Calu3 (cell line): ENCODE measurements around the gene PSMC3IP. TPM values are rescaled to one million over a fixed set of nuclear protein-coding genes. Genes with fewer than 3 reads are reported as not detected.
A peak's percentile ranks its signal among the peaks of the same experiment; 100 is the strongest.
"Not testable (repeated sequence)": the region's sequence is repeated elsewhere in the genome, so short reads cannot be mapped to it uniquely, and the experiment has no call there.

Source experiments
- BruUV-seq: library from RNA; stranded (reverse); fragments of 400-500 nt; replicated peaks from 2 replicates; lab custom pipeline; 2021; lab: Mats Ljungman, UMichigan
- CTCF ChIA-PET: fragments of 300-600 bp; sonication (Branson Sonifier 250); formaldehyde crosslinking; loops from one replicate; lab custom pipeline; 2022; ENCODE audit warnings: antibody characterized with exemption; lab: Charles Lee
- DNase-seq: peaks from one replicate; pipeline ENCODE4 v3.0.0; 2022
- H3K27ac Mint-ChIP-seq: one replicate; pipeline ENCODE4 v1.8.0; 2022; ENCODE audit warnings: mixed read lengths; ENCODE audit not compliant: unreplicated experiment
- H3K27me3 Mint-ChIP-seq: one replicate; pipeline ENCODE4 v1.8.0; 2022; ENCODE audit warnings: mixed read lengths; ENCODE audit not compliant: unreplicated experiment
- H3K36me3 Mint-ChIP-seq: one replicate; pipeline ENCODE4 v1.8.0; 2022; ENCODE audit warnings: mild to moderate bottlenecking, moderate library complexity, mixed read lengths; ENCODE audit not compliant: insufficient read depth, unreplicated experiment
- H3K4me1 Mint-ChIP-seq: one replicate; pipeline ENCODE4 v1.8.0; 2022; ENCODE audit warnings: mild to moderate bottlenecking, low read depth, mixed read lengths; ENCODE audit not compliant: unreplicated experiment
- H3K4me3 Mint-ChIP-seq: one replicate; pipeline ENCODE4 v1.8.0; 2022; ENCODE audit warnings: mild to moderate bottlenecking, low read depth, moderate library complexity, mixed read lengths; ENCODE audit not compliant: unreplicated experiment
- H3K9me3 Mint-ChIP-seq: one replicate; pipeline ENCODE4 v1.8.0; 2022; ENCODE audit warnings: low read depth, mixed read lengths; ENCODE audit not compliant: unreplicated experiment
- intact Hi-C: fragments of 100-400 bp; cut with micrococcal nuclease; formaldehyde crosslinking; loops from one replicate; pipeline ENCODE4 v1.10.0; 2022; ENCODE audit not compliant: unreplicated experiment
- total RNA-seq: library from RNA; stranded (reverse); gene quantifications from 2 replicates; pipeline ENCODE4 v1.2.3, GENCODE V29; 2022
- TF ChIP-seq, protein P1 (sequence below): fragments of 200-600 bp; IDR thresholded peaks from one replicate; pipeline ENCODE4 v1.8.0; 2022; ENCODE audit warnings: antibody characterized with exemption; ENCODE audit not compliant: unreplicated experiment

The PSMC3IP gene
- total RNA-seq, 1 experiment from 2014 or later = 31.8 TPM

DNA sequence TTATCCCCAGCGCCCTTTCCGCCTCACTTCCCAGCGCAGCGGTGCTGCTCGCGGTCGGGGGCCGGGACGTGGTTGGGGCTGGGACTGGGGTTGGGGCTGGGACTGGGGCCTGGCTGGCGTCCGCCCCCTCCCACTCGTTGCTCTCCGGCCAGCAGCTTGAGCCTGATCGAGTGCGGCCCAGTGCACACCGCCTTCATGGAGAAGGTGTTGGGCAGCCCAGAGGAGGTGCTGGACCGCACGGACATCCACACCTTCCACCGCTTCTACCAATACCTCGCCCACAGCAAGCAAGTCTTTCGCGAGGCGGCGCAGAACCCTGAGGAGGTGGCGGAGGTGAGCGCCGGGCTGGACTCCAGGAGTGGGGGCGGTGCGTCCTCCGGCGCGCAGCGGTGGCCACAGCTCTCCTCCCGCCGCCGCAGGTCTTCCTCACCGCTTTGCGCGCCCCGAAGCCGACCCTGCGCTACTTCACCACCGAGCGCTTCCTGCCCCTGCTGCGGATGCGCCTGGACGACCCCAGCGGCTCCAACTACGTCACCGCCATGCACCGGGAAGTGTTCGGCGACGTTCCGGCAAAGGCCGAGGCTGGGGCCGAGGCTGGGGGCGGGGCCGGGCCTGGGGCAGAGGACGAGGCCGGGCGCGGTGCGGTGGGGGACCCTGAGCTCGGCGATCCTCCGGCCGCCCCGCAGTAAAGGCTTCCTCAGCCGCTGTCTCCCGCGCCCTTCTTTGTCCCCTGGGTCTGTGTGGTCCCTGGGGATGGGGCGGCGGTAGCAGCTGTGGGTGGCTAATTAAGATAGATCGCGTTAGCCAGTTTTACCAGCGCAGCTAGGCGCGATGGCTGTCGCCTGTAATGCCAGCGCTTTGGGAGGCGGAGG, 23.0 kb downstream of the PSMC3IP start:
- BruUV-seq = TSS peak; percentile 46

DNA sequence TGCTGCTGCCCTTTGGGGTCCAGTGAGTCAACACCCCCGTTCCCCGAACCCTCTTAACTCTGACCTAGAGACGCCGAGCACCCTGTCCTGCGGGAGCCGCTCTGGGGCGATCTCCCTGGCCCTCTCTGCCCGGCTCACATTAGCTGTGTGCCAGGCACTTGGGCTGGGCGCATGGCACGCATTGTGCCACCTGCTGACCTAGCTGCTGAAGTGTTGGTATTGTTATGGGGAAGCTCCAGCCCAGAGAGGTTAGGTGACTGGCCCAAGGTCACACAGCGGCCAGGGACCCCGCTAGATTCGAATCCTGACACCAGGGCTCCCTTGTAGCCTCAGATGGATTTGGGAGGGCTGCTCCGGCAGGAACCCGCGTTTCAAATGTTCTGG, 23.7 kb downstream of the PSMC3IP start:
- Mint-ChIP-seq H3K27ac (peak overlapping the region; percentile 83), H3K4me1 (peaks cover 22% of the 10 kb centered on the region), H3K9me3 (no peaks in the 10 kb centered on the region), H3K4me3 (peak overlapping the region; percentile 92), H3K36me3 (peaks cover 41% of the 10 kb centered on the region), H3K27me3 (no peaks in the 10 kb centered on the region)
- BruUV-seq = no TSS peak
- intact Hi-C loops = no loop called here
- DNase-seq = no peak
- CTCF ChIA-PET = interaction anchor here (0.8 to 1.8 kb wide), 4 partner anchors 12 to 25 kb away, joined by 3 to 5 read pairs (median 4); no protein-coding TSS in a partner anchor
- TF ChIP-seq, protein P1, sequence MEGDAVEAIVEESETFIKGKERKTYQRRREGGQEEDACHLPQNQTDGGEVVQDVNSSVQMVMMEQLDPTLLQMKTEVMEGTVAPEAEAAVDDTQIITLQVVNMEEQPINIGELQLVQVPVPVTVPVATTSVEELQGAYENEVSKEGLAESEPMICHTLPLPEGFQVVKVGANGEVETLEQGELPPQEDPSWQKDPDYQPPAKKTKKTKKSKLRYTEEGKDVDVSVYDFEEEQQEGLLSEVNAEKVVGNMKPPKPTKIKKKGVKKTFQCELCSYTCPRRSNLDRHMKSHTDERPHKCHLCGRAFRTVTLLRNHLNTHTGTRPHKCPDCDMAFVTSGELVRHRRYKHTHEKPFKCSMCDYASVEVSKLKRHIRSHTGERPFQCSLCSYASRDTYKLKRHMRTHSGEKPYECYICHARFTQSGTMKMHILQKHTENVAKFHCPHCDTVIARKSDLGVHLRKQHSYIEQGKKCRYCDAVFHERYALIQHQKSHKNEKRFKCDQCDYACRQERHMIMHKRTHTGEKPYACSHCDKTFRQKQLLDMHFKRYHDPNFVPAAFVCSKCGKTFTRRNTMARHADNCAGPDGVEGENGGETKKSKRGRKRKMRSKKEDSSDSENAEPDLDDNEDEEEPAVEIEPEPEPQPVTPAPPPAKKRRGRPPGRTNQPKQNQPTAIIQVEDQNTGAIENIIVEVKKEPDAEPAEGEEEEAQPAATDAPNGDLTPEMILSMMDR = no peak

More for the DNA sequence above, 23.0 kb downstream of the PSMC3IP start:
- CTCF ChIA-PET = interaction anchor here (0.5 to 1.8 kb wide), 7 partner anchors 13 to 209 kb away, joined by 3 to 5 read pairs (median 4); no protein-coding TSS in a partner anchor
- Mint-ChIP-seq H3K36me3 (peaks cover 41% of the 10 kb centered on the region), H3K27me3 (no peaks in the 10 kb centered on the region), H3K4me3 (peak overlapping the region; percentile 92), H3K4me1 (peaks cover 15% of the 10 kb centered on the region), H3K9me3 (no peaks in the 10 kb centered on the region), H3K27ac (peak overlapping the region; percentile 83)
- TF ChIP-seq, protein P1 = no peak
- peak; percentile 95 for DNase-seq
- intact Hi-C loops = no loop called here

DNA sequence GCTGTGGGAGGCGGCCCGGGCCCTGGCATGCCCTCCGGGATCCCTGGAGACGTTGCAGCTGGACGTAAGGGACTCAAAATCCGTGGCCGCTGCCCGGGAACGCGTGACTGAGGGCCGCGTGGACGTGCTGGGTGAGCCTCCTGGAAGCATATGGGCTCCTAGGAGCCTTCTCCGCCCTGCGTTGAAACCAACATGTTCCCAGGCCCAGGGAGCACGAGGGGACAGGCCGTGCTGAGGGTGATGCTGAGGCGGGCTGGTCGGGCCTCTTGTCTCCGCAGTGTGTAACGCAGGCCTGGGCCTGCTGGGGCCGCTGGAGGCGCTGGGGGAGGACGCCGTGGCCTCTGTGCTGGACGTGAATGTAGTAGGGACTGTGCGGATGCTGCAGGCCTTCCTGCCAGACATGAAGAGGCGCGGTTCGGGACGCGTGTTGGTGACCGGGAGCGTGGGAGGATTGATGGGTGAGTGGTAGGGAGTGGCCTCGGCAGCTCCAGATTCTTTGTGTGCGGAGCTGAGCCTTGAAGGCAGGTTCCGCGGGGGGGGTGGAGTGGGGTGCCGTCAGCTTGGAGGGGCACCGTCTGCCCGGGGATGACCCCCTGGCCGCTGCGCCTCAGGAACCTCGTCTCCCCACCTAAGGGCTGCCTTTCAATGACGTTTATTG, 24.2 kb downstream of the PSMC3IP start:
- DNase-seq = no peak
- H3K4me1 Mint-ChIP-seq = peaks cover 26% of the 10 kb centered on the region
- intact Hi-C loops = no loop called here
- peak overlapping the region; percentile 92 for H3K4me3 Mint-ChIP-seq
- H3K9me3 Mint-ChIP-seq = no peaks in the 10 kb centered on the region
- H3K27ac Mint-ChIP-seq = no peak overlapping the region
- H3K36me3 Mint-ChIP-seq = peaks cover 42% of the 10 kb centered on the region
- CTCF ChIA-PET = interaction anchor here (0.8 kb wide), 1 partner anchor 14 kb away, joined by 3 read pairs; no protein-coding TSS in a partner anchor
- TF ChIP-seq, protein P1 = no peak
- BruUV-seq = no TSS peak
- H3K27me3 Mint-ChIP-seq = no peaks in the 10 kb centered on the region

DNA sequence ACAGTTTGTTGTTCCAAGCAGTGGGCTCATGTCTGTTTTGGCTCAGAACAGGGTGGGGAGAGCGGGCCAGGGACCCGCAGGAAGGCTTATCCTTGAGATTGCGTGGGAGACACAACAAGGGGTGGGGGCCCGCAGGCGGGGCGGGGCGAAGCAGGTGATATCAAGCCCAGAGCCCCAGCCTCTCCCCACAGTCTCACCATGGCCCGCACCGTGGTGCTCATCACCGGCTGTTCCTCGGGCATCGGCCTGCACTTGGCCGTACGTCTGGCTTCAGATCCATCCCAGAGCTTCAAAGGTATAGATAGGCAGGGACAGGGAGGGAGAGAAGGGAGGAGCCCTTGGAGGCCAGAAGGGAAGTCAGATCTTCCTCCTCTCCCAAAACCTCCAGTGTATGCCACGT, 24.8 kb downstream of the PSMC3IP start, which contains the start of gene HSD17B1:
Gene HSD17B1, plus strand, starts transcription at position 188 of the 400 bp plus-strand sequence. Its CDS starts 11 bp downstream, at position 199.
- CTCF ChIA-PET = not testable (repeated sequence)

More for the DNA sequence above, 24.8 kb downstream of the PSMC3IP start, which contains the start of gene HSD17B1:
- Mint-ChIP-seq H3K4me1 (peaks cover 26% of the 10 kb centered on the region), H3K27ac (peak within 1 kb of the TSS; percentile 83), H3K36me3 (peaks cover 48% of the 10 kb centered on the region), H3K4me3 (peak within 1 kb of the TSS; percentile 92)
- intact Hi-C loops, H3K9me3 Mint-ChIP-seq, DNase-seq, H3K27me3 Mint-ChIP-seq, BruUV-seq: not testable (repeated sequence)
